HG03060 (cell line): ENCODE measurements around the gene ZNF117.
"Not testable (repeated sequence)": the region's sequence is repeated elsewhere in the genome, so short reads cannot be mapped to it uniquely, and the experiment has no call there.

Experiments used
- ATAC-seq: cut with Tn5 transposase; IDR thresholded peaks from one replicate; pipeline ENCODE4 v1.9.1; 2021; ENCODE audit warnings: low read depth, moderate number of reproducible peaks; ENCODE audit not compliant: unreplicated experiment

ZNF117 gene

DNA sequence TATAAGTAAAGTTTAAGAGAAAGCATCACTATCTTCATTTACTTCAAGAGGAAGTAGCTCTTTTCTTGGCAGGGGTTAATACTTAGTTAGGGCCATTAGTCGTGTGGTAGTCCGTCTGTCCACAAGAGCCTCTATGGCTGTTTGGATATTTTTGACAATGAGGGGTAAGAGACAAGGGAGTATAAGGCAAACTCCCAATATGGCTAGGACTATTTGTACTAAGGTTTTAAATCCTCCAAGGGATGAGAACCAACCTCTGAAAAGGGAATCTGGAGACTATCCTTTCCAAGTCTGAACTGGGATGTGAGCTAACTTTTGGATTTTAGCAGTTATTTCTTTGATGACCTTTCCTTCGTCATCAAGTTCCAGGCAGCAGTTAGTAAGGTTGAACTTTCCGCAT, at the start of gene ZNF117:
Gene ZNF117, minus strand, starts transcription at position 101 of the 400 bp plus-strand sequence.
- no peak for ATAC-seq

DNA sequence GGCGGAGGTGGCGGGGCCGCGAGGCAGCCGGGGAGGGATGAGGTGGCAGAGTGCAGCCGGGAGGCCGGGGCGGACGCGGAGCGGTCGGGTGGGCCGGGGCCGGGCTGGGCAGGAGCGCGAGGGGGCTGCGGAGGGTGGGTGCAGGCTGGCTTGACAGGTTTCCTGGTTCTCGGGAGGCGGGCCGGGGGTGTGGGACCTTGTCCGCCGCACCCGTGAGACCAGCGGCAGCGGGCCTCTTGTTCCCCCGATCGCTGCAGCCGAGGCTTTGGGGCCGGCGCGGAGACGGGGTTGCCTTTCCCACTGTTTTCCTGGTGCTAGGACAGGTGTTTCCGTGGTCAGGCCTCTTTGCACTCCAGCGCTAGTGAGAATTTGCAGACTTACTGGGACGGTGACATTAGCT, 47.9 kb upstream of the ZNF117 start:
- not testable (repeated sequence) for ATAC-seq

DNA sequence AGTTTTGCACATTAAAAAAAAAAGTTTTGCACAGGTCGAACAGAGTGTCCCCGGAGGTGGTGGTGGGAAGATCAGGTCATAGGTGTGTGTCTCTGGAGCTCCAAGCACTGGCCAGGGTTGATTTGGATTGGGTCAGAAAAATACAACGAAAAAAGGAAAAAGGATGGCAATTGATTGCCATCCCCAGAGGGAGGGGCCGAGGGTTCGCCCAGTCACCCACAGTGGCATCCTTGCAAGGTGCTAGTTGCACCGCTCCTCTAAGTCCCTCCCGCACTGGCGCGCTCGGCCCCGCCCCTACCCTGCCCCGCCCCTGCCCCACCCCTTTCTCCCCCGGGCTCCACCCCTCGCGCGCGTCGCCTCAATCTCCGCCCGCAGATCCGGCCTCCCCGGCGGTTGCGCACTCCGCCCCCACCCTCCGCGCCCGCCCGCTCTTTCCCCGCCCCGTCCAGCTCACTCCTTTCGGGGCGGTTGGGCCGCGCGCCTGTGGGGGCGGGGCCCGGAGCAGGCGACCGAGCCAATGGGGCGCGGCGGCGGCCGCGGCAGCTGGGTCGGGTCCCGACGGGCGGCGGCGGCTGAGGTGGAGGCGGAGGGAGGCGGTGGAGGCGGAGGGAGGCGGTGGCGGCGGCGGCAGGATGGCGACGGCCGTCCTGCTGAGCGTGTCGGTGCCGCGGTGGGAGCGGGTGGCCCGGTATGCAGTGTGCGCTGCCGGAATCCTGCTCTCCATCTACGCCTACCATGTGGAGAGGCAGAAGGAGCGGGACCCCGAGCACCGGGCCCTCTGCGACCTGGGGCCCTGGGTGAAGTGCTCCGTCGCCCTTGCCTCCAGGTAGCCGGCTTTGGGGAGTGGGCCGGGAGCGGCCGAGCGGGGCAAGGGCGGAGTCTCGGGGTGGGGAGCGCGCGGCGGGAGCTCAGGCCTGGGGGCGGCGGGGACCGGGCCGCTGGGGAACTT, 47.2 kb upstream of the ZNF117 start:
- peak; percentile 66 for ATAC-seq

DNA sequence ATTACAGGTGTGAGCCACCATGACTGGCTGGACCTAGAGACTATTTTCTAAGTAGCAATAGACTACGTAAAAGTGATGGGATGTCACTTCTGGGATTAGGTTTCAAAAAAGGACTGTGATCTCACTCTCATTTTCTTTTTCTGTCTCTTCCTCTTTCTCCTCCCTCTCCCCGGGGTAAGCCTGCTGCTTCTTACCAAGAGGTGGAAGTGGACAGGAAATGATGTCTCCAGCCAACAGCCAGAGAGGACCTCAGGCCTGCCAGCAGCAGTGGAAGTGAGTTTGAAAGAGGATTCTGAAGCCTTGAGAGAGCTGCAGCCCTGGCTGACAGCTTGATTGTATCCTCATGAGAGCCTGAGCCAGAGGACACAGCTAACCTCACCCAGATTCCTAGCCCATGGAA, 45.7 kb upstream of the ZNF117 start:
- ATAC-seq, result not testable (repeated sequence)

DNA sequence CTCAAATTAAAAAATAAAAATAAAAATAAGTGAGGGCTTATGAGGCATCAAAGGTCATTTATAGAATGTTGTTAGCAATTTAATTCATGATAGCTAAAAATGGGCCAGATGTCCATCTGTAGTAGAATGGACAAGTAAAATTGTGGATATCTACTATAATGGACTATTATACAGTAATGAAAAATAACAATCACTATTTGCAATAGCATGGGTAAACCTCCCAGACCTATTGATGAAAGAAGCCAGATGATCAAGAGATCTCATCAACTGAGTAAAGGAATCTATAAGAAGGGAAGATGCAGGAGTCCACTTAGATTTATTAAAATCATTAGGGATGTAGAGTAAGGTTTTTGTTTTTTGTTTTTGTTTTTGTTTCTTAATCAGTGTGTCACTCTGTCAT, 44.6 kb upstream of the ZNF117 start:
- ATAC-seq, result not testable (repeated sequence)

DNA sequence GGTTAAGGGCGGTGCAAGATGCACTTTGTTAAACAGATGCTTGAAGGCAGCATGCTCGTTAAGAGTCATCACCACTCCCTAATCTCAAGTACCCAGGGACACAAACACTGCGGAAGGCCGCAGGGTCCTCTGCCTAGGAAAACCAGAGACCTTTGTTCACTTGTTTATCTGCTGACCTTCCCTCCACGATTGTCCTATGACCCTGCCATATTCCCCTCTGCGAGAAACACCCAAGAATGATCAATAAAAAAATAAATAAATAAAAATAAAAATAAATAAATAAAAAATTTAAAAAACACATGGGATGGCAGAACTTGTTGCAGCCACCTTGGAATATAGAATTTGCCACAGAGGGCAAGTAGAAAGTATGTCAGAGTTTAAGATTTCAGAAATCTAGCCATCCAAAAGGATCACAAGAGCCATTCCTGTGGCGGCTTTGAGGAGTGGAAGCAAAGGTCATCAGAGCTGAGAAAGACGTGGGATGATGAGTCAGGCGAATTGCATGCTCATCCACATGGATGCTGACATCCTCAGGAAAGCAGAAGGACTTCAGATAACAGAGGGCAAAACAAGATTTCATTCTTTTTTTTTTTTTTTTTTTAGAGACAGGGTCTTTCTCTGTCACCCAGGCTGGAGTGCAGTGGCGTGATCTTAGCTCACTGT, 43.4 kb upstream of the ZNF117 start:
- ATAC-seq, result not testable (repeated sequence)

DNA sequence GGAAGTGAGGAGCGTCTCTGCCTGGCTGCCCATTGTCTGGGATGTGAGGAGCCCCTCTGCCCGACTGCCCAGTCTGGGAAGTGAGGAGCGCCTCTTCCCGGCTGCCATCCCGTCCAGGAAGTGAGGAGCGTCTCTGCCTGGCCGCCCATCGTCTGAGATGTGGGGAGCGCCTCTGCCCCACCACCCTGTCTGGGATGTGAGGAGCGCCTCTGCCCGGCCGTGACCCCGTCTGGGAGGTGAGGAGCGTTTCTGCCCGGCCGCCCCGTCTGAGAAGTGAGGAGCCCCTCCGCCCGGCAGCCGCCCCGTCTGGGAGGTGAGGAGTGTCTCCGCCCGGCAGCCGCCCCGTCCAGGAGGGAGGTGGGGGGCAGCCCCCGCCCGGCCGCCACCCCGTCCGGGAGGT, 42.6 kb upstream of the ZNF117 start:
- not testable (repeated sequence) for ATAC-seq

DNA sequence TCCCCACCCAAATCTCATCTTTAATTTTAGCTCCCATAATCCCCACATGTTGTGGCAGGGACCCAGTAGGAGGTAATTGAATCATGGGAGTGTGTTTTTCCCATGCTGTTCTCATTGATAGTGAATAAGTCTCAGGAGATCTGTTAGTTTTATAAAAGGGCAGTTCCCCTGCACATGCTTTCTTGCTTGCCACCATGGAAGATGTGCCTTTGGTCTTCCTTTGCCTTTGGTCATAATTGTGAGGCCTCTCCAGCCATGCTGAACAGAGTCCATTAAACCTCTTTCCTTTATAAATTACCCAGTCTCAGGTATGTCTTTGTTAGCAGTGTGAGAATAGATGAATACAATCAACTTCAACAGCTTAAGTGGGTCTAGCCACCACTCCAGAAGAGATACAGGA, 34.2 kb upstream of the ZNF117 start:
- not testable (repeated sequence) for ATAC-seq

DNA sequence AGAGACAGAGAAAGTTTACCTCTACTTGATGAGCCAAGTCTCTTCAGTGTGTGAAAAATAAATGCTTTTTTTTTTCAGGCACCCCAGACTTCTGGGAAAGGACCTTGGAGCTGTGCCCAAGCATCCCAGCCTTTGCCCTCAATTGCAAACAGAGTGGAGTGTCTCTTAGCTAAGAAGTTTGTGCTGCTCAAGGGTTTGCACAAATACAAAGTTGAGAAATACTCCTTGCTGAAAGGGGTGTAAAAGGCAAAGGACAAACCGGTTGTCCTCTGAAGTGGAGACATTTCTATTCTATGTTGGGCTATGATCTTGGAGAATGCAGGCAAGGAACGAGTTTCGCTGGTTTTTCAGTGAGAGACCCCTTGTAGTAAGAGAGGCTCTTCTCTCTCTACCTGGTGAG, 30.1 kb upstream of the ZNF117 start:
- not testable (repeated sequence) for ATAC-seq

DNA sequence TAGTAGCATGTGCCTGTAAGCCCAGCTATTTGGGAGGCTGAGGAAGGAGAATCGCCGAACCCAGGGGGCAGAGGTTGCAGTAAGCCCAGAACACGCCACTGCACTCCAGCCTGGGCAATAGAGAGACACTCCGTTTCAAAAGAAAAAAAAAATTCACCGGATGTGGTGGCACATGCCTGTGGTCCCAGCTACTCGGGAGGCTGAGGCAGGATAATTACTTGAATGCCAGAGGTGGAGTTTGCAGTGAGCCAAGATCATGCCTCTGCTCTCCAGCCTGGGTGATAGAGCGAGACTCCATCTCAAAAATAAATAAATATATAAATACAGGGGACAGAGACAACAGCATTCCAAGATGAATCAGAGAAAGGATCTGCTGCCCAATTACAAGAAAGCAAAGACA, 19.0 kb upstream of the ZNF117 start:
- ATAC-seq, result not testable (repeated sequence)

DNA sequence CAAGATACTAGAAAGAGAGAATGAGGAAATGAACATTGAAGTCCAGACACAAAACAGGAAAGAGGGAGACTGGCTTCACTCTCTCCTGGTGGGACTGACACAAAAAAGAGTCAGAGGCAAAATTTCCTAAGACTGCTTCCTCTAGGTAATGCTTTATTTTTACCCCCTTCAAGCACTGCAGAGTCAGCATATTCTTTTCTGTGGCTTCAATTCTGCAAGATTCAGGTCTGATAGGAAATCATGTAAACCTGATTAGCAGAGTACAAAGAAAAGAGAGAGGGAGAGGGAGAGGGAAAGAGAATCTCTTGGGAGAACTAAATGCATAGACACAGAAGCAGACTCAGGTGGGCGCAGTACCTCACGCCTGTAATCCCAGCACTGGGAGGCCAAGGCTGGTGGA, 18.6 kb upstream of the ZNF117 start:
- not testable (repeated sequence) for ATAC-seq

DNA sequence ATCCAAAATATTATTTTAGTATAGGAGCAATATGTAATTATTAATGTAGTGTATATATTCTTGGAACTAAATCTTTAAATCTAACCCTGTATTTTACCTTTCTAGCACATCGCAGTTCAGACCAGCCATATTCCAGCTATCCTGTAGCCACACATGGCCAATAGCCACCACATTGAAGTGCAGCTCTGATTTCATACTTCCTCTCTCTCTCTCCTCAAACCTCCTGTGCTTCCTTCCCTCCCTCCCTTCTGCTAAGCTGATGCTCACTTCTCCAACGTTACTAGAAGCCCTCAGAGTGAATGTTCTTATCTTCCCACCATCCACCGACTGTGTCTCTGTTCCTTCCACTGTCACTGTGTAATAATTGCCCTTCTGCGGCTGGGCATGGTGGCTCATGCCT, 16.2 kb upstream of the ZNF117 start:
- ATAC-seq, result not testable (repeated sequence)

DNA sequence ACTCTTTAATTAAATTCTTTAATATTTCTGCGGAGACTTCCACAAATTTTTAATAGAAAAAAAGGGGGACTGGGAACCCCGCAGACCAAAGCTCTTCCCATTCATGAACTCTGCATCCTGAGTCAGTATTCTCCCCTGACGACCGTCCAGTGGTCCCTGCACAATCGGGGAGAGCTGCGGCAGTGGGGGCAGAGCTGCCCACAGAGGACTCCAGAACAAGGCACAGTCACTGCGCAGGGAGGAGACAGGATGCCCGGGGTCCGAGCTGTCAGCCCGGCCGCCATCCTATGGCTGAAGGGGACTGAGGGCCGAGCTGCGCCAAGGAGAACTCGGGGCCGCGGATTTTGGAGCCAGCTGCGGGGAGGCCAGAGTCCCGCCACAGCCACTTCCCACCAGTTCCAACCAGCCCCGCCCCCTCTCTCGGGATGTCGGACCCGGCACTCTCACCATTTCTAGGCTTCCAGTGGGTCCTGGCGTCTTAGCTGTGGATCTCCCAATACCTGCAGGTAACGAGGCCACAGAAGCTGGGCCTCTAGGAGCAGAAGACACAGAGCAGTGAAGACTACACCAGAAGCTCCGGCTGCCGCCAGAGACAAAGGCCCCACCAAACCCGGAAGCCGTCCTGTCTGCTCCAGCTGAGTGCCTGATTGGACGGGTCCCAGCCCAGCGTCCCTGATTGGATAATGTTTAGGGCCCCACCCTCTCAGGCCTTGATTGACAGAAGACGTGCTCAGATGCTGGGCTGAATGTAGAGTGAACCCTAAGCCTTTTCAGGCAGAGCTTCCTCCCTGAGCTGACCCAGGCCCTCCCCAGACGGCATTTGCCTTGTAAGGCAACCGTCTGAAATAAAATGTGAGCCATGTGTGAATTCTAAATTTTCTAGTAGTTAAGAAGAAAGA, 15.5 kb upstream of the ZNF117 start, which contains the start of gene ERV3-1:
Gene ERV3-1, minus strand, starts transcription at position 594 of the 899 bp plus-strand sequence. CDS start 13,661 bp downstream, outside the sequence.
- peak; percentile 99 for ATAC-seq

DNA sequence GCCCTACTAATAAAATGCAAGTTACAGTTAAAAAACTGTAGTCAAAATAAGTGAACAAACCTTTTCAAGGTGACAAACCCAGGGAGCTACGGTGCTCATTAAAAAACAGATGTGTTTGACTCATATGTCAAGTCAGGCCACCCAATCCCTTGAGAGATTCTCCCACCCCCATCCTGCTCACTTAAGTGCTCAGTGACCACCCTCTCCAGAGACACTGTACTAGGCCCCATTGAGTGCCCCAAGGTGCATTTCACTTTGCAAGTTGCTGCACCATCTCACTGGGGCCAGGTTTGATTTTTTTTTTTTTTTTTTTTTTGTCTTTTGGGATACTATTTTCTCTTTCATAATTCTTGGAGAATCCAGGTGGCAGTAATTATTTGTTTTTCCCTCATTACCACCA, 13.7 kb upstream of the ZNF117 start:
- no peak for ATAC-seq

DNA sequence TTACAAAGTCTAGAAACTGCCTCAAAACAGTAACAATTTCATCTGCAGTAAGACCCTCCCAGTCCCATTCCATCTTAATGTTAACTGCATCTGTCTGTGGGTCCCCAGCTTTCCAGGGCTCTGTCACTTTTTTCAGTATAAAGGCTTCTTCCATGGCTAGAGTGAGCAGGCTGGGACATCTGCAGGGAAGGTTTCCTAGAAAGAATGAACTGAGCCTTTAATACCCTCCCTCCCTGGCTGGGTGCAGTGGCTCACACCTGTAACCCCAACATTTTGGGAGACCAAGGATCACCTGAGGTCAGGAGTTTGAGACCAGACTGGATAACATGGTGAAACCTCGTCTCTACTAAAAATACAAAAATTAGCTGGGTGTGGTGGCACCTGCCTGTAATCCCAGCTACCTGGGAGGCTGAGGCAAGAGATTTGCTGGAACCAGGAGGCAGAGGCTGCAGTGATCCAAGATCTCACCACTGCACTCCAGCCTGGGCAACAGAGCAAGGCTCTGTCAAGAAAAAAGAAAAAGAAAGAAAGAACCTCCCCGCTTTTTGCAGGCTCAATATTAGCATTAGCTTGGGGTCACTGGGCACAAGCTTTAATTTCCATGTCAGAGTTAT, 12.2 kb upstream of the ZNF117 start:
- ATAC-seq, result no peak

DNA sequence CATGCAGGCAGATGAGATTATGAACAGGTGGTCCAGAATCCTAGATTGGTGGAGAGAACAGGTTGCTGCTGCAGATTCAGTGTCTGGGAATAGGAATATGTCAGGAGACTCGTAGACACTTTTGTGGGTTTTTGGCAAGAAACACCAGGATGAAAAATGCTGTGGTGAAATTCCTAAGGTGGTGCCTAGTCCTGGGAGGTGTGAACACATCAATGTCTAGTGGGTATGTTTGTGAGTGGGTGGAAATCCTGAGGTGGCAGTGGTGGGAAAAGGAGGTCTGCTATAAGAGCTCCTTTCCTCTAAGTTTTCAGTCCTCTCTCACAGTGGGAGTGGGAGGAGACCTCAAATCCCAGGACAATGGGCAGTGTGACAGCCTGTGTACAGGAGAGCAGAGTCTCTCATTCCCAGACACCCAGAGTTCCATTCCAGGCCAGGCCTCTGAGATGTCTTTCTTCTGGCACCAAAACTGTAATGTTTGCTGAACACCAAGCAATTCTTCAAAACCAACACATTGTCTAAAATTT, 10.5 kb upstream of the ZNF117 start:
- ATAC-seq, result no peak

DNA sequence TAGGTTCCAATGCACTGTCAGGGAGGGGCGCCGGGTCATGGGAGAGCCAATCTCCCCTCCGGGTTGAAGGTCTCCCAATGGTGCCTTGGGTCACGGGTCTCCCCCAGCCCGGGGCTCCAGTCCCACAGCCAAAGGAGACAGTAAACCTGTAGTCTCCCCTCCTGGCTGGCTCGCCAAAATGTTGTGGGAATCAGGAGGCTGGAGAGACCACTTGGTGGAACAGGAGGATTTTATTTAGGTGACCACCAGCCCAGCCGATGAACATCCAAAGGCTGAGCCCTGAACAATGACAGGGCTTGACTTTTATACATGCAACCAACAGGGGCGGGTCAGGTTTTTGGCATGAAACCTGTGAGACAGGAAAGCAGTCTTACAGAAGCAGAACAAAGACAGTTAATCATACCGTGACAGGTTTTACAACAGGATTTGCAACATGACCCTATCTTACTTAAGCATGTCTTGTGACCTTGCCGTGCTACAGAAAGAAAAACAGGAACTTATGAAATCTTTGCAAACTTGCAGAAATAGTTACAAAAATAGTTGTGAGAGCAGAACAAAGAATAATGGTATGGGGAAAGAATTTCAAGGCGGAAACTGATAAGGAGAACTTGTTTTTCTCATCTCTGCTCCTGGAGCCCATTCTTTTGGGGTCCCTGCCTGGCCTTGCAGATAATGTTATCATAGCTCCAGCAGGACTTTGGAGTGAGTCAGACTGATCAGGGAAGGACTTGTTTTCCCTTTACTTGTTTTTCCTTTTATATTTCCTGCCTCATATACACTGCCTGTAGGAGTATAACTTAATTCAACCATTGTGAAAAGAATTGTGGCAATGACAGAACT, 8.5 kb upstream of the ZNF117 start:
- ATAC-seq, result no peak

DNA sequence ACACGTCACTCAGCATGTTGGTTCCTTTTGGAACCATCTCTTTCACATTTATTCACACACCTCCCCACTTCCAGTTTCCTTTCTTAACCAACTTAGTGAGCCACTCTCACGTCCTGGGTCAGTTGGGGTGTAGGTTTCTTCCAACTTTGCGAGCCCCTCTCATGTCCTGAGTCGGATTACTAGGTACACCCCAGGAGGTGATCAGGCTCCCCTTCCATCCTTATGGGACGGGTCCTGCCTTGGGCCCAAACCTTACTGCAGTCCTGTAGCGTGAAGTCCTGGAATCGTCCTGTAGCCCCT, 8.0 kb upstream of the ZNF117 start:
- ATAC-seq, result no peak

DNA sequence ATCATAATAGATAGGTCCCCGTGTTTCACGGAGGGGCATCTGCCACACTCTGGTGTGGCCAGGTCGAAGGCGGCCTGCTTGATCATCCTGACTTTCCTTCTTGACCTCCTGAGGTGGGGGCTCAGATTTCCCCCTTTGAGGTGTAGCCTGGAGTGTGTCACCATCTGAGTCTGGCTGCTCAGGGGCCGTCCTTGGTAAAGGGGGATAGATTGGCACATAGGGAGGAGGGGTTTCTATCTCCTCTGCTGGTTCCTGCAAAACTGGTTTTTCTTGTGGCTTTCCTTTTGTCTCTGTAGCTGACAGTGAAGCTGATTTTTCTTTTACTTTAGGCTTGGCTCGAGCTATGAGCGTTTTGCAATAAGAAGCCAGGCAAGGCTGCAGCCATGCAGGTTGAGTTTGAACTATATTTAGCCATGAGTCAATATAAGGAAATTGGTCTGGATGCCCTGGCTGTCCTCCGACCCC, 7.1 kb upstream of the ZNF117 start:
- ATAC-seq, result no peak
